H1 (cell line): ENCODE data around the gene RAPGEF5. TPM values are rescaled to one million over a fixed set of nuclear protein-coding genes. Genes with fewer than 3 reads are reported as not detected.

Experiments used
- KDM4A ChIP-seq: IDR thresholded peaks from one replicate; pipeline ENCODE4 v1.7.1; 2012; ENCODE audit warnings: low read depth, mild to moderate bottlenecking, moderate library complexity, low read length, inconsistent platforms; ENCODE audit not compliant: severe bottlenecking
- PHF8 ChIP-seq: fragments of 200-600 bp; sonication (generic); conservative IDR thresholded peaks from 2 replicates; pipeline ENCODE4 v1.7.1; 2012; ENCODE audit warnings: low read depth, mild to moderate bottlenecking, inconsistent platforms, low read length, moderate library complexity
- TCF12 ChIP-seq: IDR thresholded peaks from 2 replicates; pipeline ENCODE4 v1.6.1; 2011; ENCODE audit warnings: low read depth, mild to moderate bottlenecking, low read length
- polyA plus RNA-seq, 7 experiments: library from polyadenylated mRNA; depleted of rRNA in 3 of 7; stranded (reverse) in 5 of 7; unstranded in 2 of 7; fragments of >200 nt in 5 of 7; fragments of 200-250 nt in 2 of 7; gene quantifications; 1 replicate in 5 of 7; 2 replicates in 1 of 7; 4 replicates in 1 of 7; pipeline versions ENCODE4 v1.2.1 to v1.2.3, GENCODE V29; 2011 to 2013; ENCODE audit warnings: missing spikeins in 2 of 7, mixed read lengths in 2 of 7
- total RNA-seq: library from RNA; stranded (reverse); fragmentation: NEBNext Ultra II Directional; extraction: Animal tissue kit (Norgen Biotek cat#: 25700); gene quantifications from 2 replicates; pipeline ENCODE4 v1.2.1, GENCODE V29; 2021

The RAPGEF5 gene
- total and polyA plus RNA-seq, 2 of the 8 experiments (the other 6 are each of a cell fraction or from before 2014, with no cell fraction given), result 4.4 to 22.9 TPM

DNA sequence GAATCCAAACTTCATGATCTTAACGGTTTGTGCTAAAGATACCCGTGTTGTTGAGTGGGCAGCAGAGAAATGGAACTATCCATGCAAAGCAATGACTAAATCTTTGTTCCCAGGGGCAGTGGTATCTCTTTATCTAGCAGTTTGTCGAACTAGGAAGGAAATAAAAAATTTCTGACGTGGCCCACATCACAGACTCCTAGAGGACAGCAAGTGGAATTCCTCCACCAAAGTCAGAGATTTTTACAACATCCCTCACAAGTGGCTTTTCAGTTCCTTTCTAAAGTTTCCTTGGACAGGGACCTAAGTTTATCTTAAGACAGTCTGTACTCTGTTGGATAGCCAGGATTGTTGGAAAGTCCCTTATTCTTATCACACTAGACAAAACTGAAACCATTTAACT, 136.0 kb downstream of the RAPGEF5 start (continued):
- no peak for TF ChIP-seq KDM4A
- TF ChIP-seq PHF8, result no peak
- TF ChIP-seq TCF12, result no peak
